ENCODE data around the gene POU5F1. TPM values are rescaled to one million over a fixed set of nuclear protein-coding genes. Genes with fewer than 3 reads are reported as not detected.
"Not testable (repeated sequence)": the region's sequence is repeated elsewhere in the genome, so short reads cannot be mapped to it uniquely, and the experiment has no call there.

Gene POU5F1
- total and polyA plus RNA-seq, 9 of the 15 experiments (the other 6 are each of a cell fraction or from before 2014, with no cell fraction given) = 0.06 to 2.0 (median 0.10) TPM; not detected in 6

DNA sequence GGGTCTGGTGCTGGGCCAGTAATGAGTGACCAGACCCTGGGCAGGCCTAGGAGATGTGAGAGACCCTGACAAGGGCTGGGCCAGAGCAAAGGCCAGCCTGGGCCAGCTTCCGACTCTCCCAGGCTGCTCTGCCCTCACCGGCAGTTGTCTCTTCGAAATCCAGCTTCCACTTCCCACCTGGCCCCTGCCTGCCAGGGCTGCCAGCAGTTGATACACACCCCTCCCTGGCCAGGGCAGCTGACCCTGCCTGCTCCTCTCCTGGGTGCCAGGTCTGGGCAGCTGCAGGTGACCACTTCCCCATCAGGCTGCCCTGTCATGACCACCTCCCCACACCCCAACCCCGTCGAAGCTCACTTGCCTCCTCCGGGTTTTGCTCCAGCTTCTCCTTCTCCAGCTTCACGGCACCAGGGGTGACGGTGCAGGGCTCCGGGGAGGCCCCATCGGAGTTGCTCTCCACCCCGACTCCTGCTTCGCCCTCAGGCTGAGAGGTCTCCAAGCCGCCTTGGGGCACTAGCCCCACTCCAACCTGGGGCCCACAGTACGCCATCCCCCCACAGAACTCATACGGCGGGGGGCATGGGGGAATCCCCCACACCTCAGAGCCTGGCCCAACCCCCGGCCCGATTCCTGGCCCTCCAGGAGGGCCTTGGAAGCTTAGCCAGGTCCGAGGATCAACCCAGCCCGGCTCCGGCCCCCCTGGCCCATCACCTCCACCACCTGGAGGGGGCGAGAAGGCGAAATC lies 453 bp downstream of the POU5F1 start:
- BruUV-seq (replicated peaks); DNase-seq (ENCODE audit: extremely low read depth in 1 of 4, low spot score in 3 of 4); H3K4me3 ChIP-seq; CTCF ChIA-PET (ENCODE audit: low intra/inter-chr PET ratio); H3K27me3 ChIP-seq (ENCODE audit: control insufficient read depth in 2 of 2, insufficient read depth in 2 of 2, low read length in 2 of 2); H3K9me3 ChIP-seq (replicated peaks; ENCODE audit: control insufficient read depth, insufficient read depth, low read depth, low read length); H3K9me1 ChIP-seq (ENCODE audit: control insufficient read depth, insufficient read depth, low read length); H3K79me2 ChIP-seq (ENCODE audit: control insufficient read depth, insufficient read depth, low read length); H4K20me1 ChIP-seq (replicated peaks; ENCODE audit: control insufficient read depth, insufficient read depth, low read length); H3K36me3 ChIP-seq (ENCODE audit: control insufficient read depth, insufficient read depth, low read length); in situ Hi-C loops (cut with MboI); H3K27ac ChIP-seq (ENCODE audit: extremely low read depth, low read depth, low read length); intact Hi-C loops (cut with micrococcal nuclease); FAIRE-seq: not testable (repeated sequence)
- H3K9ac ChIP-seq (ENCODE audit: insufficient read depth in 1 of 2, low read depth in 2 of 2, low read length in 2 of 2) = peak overlapping the region in 1 of 2 experiments; percentile 82; a peak in 2 of 4 replicates
- peak overlapping the region; percentile 64 for H2AFZ ChIP-seq (ENCODE audit: low read depth, low read length)
- 71% methylated on average over 21 of the region's 23 CpGs for WGBS (ENCODE audit: insufficient coverage, low coverage, missing lambda C conversion rate)
- peaks cover 18 to 26% of the 10 kb centered on the region in 2 experiments for H3K4me1 ChIP-seq (replicated peaks in 1 of 2; ENCODE audit: control insufficient read depth in 2 of 2, insufficient read depth in 2 of 2, low read length in 2 of 2)
- 0 out of 2 replicates have a peak, but pooled peaks have one; percentile 3 for TF ChIP-seq SMARCA4 (IDR thresholded peaks at IDR 0.05)
- peak overlapping the region; percentile 33; the same call in 1 of the 2 replicates for H3K4me2 ChIP-seq (ENCODE audit: insufficient read depth, low read length)
- ATAC-seq = peak; percentile 36
- POLR2A ChIA-PET = interaction anchor here (0.6 to 1.6 kb wide), 9 partner anchors 8 to 1630 kb away, joined by 3 to 7 read pairs (median 3); partner anchors contain the start of gene TCF19

DNA sequence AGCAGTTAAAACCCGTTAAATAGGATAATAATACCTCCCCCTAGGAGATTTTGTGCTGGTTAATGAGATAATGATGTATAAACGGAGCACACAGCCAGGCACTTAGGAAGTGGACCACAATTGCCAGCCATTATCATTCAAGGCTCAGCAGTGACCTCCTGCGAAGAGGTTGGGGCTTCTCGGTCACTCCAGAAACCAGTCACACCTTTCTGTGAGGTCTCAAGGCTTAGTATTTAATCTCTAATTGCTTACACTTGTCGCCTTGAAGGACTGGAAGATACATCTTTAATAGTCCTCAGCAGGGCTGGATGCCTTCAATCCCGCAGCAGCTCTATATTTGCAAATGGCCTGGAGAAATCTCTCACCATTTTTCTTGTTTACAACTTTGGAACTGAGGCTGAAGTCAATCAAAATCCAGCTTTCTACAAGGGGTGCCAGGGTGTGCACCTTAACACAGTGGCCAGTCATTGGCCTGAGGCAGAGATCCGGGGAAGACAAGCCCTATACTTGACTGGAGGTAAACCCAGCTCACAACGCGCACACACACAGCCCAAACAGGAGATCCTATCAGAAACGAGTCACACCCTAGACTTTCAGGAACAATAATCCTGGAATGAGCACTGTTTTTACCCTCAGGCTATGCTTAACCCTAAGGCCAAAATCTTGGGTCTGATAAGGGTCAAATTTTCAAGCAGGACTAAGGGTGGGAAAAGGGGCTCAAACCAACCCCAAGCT lies 1.2 kb downstream of the POU5F1 start:
- ATAC-seq = peak; percentile 65
- peak; percentile 33 to 46 (median 44) for DNase-seq (ENCODE audit: extremely low read depth in 1 of 4, low spot score in 3 of 4)
- in situ Hi-C loops (cut with MboI) (no loop called here), intact Hi-C loops (cut with micrococcal nuclease) (no loop called here)
- Histone ChIP-seq H3K79me2 (ENCODE audit: control insufficient read depth, insufficient read depth, low read length) (no peaks in the 10 kb centered on the region), H3K27me3 (ENCODE audit: control insufficient read depth in 2 of 2, insufficient read depth in 2 of 2, low read length in 2 of 2) (no peaks in the 10 kb centered on the region), H3K27ac (ENCODE audit: extremely low read depth, low read depth, low read length) (no peak overlapping the region; the same call in 2 of the 3 replicates), H3K4me2 (ENCODE audit: insufficient read depth, low read length) (peak overlapping the region; percentile 33; the same call in 1 of the 2 replicates), H3K36me3 (ENCODE audit: control insufficient read depth, insufficient read depth, low read length) (no peaks in the 10 kb centered on the region), H3K9me1 (ENCODE audit: control insufficient read depth, insufficient read depth, low read length) (no peaks in the 10 kb centered on the region), H3K9me3 (replicated peaks; ENCODE audit: control insufficient read depth, insufficient read depth, low read depth, low read length) (no peaks in the 10 kb centered on the region), H3K4me3 (no peak overlapping the region), H3K4me1 (replicated peaks in 1 of 2; ENCODE audit: control insufficient read depth in 2 of 2, insufficient read depth in 2 of 2, low read length in 2 of 2) (peaks cover 18 to 26% of the 10 kb centered on the region in 2 experiments), H4K20me1 (replicated peaks; ENCODE audit: control insufficient read depth, insufficient read depth, low read length) (no peaks in the 10 kb centered on the region), H2AFZ (ENCODE audit: low read depth, low read length) (peak overlapping the region; percentile 64), H3K9ac (ENCODE audit: insufficient read depth in 1 of 2, low read depth in 2 of 2, low read length in 2 of 2) (peak overlapping the region in 1 of 2 experiments; percentile 82; a peak in 2 of 4 replicates)
- POLR2A ChIA-PET = interaction anchor here (0.6 to 2.0 kb wide), 12 partner anchors 9 to 1630 kb away, joined by 3 to 7 read pairs (median 4); partner anchors contain the start of genes MICA and TCF19
- 24% methylated on average over 10 of the region's 10 CpGs for WGBS (ENCODE audit: insufficient coverage, low coverage, missing lambda C conversion rate)
- CTCF ChIA-PET (ENCODE audit: low intra/inter-chr PET ratio) = no interaction called here
- BruUV-seq (replicated peaks) = no TSS peak
- FAIRE-seq = peak; percentile 89
- TF ChIP-seq ZBTB49 (CRISPR knock-in tag; IDR thresholded peaks at IDR 0.05; ENCODE audit: borderline replicate concordance) = no peak
- TF ChIP-seq OTX1 (CRISPR knock-in tag; IDR thresholded peaks at IDR 0.05) = 0 out of 2 replicates have a peak, but pooled peaks have one; percentile 7
- 0 out of 2 replicates have a peak, but pooled peaks have one; percentile 22 for TF ChIP-seq FOSL1 (tag; conservative IDR thresholded peaks at IDR 0.05)
- TF ChIP-seq SMARCA4 (IDR thresholded peaks at IDR 0.05) = 0 out of 2 replicates have a peak, but pooled peaks have one; percentile 13
- peak; percentile 18; the same call in 1 of the 2 replicates for TF ChIP-seq SMAD4 (CRISPR knock-in tag; conservative IDR thresholded peaks at IDR 0.05)
- TF ChIP-seq CTBP1 (IDR thresholded peaks at IDR 0.05; ENCODE audit: borderline replicate concordance) = peak; percentile 39; the same call in 1 of the 2 replicates
- TF ChIP-seq ZNF586 (CRISPR knock-in tag; conservative IDR thresholded peaks at IDR 0.05) = no peak
- no peak for TF ChIP-seq ZNF263 (CRISPR knock-in tag; IDR thresholded peaks at IDR 0.05; ENCODE audit: borderline replicate concordance)
- TF ChIP-seq ZNF133 (CRISPR knock-in tag; IDR thresholded peaks at IDR 0.05) = 0 out of 2 replicates have a peak, but pooled peaks have one; percentile 23
- peak; percentile 17 for TF ChIP-seq CXXC5 (CRISPR knock-in tag; IDR thresholded peaks at IDR 0.05)
